NCI-H146 treated with DMSO at 0.1 percent for 48 hours (cell line): ENCODE results near the gene TPM1.

ENCODE experiments used
- DNase-seq: peaks from one replicate; lab custom pipeline; 2025; ENCODE audit not compliant: unreplicated experiment; lab: John Stamatoyannopoulos, UW

Gene TPM1

GRCh38 chr15:63015618-63016017, 26.9 kb upstream of the TPM1 start:
- no peak for DNase-seq

DNA sequence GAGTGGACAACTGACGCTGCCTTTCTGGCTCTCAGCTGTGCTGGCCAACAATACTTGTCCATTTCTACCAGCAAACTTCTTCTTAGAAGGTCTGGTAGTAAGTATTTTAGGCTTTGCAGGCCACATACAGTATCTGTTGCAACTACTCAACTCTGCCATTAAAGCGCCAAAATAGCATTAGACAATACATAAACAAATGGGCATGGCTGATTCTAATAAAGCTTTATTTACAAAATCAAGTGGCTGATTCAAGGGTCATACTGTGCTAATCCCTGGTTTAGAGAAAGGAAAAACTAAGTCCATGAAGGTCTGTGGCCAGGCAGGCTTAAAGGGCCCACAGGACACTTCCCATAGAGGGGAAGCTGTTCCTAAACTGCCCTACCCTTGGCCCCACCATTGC, 26.3 kb upstream of the TPM1 start:
- DNase-seq, result no peak

DNA sequence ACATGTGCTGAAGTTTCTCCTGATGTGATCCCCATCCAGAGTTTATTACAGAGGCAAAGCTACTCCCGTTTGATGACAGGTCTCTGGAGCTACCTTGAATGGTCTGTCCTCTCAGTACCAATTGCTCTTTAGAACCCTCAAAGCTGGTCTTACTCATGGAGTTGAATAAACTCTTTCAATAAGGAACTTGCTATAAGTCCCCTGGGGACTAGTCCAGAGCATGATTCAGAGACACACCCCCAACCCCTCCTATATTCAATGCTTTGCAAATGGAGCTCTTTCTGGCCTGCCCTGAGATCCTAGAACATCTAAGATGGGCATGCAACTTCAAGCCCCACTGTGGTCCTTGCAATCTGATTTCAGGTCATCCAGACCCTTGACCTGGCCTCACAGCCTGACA, 23.9 kb upstream of the TPM1 start:
- no peak for DNase-seq

DNA sequence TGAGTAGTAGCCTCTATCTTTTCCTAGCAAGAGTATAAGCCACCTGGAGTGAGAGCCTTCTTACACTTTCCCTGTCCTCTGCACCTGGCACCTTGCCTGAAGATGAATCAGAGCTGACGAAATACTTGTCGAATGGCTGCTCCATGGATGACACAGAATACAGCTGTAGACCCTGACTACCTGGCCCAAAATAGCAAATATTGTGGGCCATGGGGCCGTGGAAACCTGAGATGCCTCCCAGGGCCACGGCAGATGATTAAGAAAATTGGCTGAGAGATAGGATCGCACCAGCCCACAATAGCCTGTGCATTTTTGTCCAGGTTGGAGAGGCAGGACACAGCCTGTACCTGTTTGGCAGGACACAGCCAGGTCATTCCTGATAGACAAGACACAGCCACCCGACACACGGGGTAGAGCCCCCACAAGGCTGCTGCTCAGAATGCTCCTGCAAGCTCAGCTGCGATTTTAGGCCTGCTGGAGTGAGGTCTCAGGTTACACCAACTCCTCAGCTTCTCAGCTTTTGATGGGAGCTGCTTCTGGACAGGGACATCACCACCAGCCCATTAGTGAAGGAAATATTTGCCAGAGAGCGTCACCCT, 22.9 kb upstream of the TPM1 start:
- no peak for DNase-seq

GRCh38 chr15:63020128-63020527, 22.4 kb upstream of the TPM1 start:
- DNase-seq, result no peak

DNA sequence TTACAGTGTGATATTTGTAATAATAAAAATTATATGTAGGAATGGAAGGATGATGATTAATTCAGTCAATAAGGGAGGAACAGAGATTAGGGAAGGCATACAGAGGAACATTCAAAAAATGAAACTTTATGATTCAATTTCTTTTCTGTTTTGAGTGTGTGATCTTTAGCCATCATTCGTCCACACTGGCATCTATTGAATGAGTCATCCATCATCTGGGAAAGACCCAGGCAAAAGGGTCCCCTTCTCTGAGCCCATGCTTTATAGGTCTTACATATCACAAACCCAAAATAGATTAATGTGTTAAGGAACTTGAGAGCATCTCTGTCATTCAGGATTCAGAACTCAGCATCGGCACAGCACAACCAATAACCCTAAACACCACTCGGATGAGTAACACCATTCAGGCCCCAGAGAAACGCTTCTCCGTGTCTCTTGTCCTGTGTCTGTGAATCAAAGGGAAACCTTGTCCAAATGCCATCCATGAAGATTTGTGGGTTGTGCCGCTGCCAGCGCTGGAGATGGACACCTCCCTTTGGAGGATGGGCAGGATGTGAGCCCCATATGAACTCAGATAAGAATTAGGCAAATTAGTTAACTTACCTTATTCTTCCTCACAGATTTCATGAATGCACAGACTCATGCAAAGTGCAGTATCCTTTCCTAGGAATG, 21.7 kb upstream of the TPM1 start:
- no peak for DNase-seq

- DNase-seq, result peak; percentile 69
Observed at GRCh38 chr15:63022181-63022580, 20.4 kb upstream of the TPM1 start.

GRCh38 chr15:63022663-63023062, 19.9 kb upstream of the TPM1 start:
- DNase-seq, result no peak

GRCh38 chr15:63023351-63023945, 19.1 kb upstream of the TPM1 start:
- DNase-seq, result no peak

- no peak for DNase-seq
Observed at GRCh38 chr15:63025460-63025859, 17.1 kb upstream of the TPM1 start.

DNA sequence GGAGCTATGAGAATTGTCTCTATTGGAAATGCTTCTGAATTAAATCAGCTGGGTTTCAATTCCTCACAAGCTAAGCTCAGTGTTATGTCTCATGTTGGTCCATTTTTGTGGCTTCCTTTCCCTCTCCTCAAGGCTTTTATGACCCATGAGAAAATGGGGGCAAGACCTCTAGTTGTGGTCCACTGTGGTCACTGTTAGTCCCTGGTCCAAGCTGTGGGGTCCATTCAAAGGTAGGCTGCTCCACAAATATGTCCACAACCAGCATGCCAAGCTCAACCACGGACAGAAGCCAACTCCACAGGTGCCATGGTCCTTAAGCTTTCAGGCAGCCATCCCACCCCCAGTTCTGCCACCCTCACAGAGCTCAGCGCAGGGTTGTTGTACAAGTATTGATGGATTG, 14.9 kb upstream of the TPM1 start:
- DNase-seq, result no peak

- DNase-seq, result no peak
Observed at GRCh38 chr15:63028442-63029110, 14.0 kb upstream of the TPM1 start.

DNA sequence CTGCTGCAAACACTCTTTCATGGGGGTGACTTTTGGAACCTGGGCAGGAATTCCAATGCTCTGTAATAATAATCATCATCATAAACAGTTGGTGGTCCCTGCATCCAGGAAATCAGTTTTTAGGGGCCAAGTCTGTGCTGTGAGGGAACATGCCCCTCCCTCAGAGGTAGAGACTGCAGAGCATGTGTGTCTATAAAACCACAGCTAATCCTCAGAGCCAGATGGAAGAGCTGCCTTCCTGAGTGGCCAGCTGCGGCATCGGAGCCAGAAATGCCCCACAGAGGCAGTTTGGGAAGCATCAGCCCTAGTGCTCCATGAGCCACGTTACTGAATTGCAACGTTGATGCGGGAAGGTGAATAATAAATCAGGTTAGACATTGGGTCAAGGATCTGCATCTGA, 12.9 kb upstream of the TPM1 start:
- no peak for DNase-seq

GRCh38 chr15:63030101-63030551, 12.4 kb upstream of the TPM1 start:
- no peak for DNase-seq

DNA sequence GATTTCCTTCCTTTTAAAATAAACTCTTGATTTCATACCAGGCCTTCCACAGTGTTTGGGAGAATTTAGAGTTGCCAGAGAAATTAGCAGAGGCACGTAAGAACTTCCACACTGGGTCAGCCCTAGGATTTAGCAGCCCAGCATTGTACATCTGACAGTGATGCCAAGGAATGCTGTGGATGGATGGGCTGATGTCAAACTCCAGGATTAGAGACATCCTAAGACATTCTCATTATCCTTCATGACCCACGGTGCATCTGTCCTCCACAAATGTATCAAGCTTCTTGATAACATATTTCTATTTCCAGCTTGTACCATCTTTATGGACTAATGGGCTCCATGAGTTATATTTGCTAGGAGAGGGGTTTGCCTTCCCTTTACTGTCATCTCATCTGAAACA, 8.0 kb upstream of the TPM1 start:
- no peak for DNase-seq

- DNase-seq, result no peak
Observed at GRCh38 chr15:63035253-63035652, 7.3 kb upstream of the TPM1 start.

DNA sequence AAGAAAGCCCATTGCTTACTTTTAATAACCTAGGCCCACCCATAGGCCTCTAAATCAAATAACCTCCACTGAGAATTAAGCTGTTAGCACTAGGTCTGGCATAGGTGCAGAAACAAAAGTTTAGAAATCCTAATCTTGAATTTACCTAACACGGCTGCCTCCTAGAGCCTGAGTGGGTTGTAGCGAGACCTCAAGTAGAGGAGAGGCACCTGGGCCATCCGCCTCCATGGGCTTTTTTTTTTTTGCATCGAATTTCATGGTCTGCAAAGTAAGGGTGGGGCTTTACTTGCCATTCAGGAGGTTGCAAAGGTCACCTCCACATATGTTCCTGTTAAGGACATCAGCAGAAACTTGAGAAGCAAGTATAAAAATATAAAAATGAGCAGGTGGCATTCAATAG, 6.6 kb upstream of the TPM1 start:
- DNase-seq, result no peak

GRCh38 chr15:63037976-63038720, 4.4 kb upstream of the TPM1 start:
- DNase-seq, result no peak

DNA sequence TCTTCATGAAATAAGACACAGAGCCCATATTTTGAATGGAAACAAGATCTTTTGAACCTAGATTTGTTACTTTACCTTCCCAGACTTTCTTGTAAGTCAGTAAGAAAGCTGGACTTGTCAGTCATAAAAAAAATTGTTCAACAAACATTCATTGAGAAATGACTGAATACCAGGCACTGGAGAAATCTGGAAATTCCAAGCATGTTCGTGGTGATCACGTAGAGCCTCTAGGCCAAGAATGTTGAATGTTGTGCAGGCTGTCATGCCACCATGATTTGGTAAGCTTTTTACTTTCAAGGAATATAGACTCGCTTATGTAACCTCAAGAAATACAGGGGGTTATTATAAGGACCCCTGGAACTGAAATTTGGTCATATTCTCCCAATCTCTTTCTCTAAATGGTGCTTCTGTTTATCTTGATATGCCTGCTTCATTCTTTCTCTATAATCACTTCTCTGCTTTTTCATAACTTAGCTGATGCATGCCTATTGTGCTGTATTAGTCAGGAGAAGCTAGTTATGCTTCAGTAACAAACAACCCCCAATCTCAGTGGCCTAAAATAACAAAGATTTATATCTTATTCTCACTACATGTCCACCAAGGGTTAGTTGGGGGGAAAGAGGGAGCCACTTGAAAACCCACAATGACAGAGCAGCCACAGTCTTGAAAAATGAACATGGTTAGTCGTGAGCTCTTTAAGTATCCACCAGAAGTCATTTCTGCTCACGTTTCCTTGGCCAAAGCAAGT, 3.4 kb upstream of the TPM1 start:
- DNase-seq, result no peak

GRCh38 chr15:63039811-63040210, 2.7 kb upstream of the TPM1 start:
- DNase-seq, result no peak

DNA sequence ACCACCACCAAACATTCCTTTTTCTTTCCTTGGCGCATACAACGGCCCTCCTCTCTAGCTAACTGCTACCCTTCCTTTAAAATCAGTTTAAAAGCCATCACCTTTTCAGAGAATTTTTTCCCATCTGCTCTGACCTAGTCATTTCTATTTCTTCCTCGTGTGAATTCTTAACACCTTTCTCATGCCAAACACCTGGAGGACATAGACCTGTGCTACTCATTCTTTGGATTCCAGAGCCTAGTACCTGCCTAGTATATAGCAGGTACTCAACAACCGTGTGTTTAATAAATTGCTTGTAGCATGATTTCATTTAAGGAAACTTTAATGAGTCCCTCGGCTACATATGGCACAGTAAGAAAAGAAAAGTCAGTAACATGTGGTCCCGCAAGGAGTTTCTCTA, 2.0 kb upstream of the TPM1 start:
- DNase-seq, result no peak
